Progenitor cell of endocrine pancreas (in vitro differentiated cells): ENCODE results near the gene BCAR1. TPM values are rescaled to one million over a fixed set of nuclear protein-coding genes. Genes with fewer than 3 reads are reported as not detected.

Experiments used
- DNase-seq: peaks from one replicate; pipeline ENCODE4 v3.0.0; 2021; ENCODE audit warnings: low spot score; ENCODE audit not compliant: unreplicated experiment
- H3K27ac Mint-ChIP-seq: 2 replicates; pipeline ENCODE4 v1.8.0; 2021; ENCODE audit warnings: mild to moderate bottlenecking, moderate library complexity, mixed read lengths
- H3K27me3 Mint-ChIP-seq: 2 replicates; pipeline ENCODE4 v1.8.0; 2021; ENCODE audit warnings: mixed read lengths
- H3K36me3 Mint-ChIP-seq: 2 replicates; pipeline ENCODE4 v1.8.0; 2022; ENCODE audit warnings: mixed read lengths; ENCODE audit not compliant: insufficient read depth
- H3K4me1 Mint-ChIP-seq: 2 replicates; pipeline ENCODE4 v1.8.0; 2021; ENCODE audit warnings: low read depth, mixed read lengths
- H3K4me3 Mint-ChIP-seq: 2 replicates; pipeline ENCODE4 v1.8.0; 2021; ENCODE audit warnings: low read depth, mild to moderate bottlenecking, moderate library complexity, mixed read lengths
- H3K9me3 Mint-ChIP-seq: 2 replicates; pipeline ENCODE4 v1.8.0; 2021; ENCODE audit warnings: low read depth, mixed read lengths
- CTCF ChIP-seq: fragments of 200-600 bp; sonication (generic); IDR thresholded peaks from one replicate; pipeline ENCODE4 v1.5.0; 2021; ENCODE audit warnings: antibody characterized with exemption, mild to moderate bottlenecking; ENCODE audit not compliant: unreplicated experiment
- total RNA-seq: library from RNA; stranded (reverse); gene quantifications from 2 replicates; pipeline ENCODE4 v1.2.1, GENCODE V29; 2021

Gene BCAR1
- total RNA-seq, 1 donor from 2014 or later = 75.1 TPM

GRCh38 chr16:75264999-75265910 is 13.8 kb upstream of the BCAR1 start:
- Mint-ChIP-seq H3K36me3 (no peaks in the 10 kb centered on the region), H3K4me3 (peak overlapping the region; percentile 81), H3K9me3 (no peaks in the 10 kb centered on the region), H3K27ac (peak overlapping the region; percentile 88), H3K27me3 (no peaks in the 10 kb centered on the region), H3K4me1 (peaks cover 24% of the 10 kb centered on the region)
- no peak for DNase-seq
- TF ChIP-seq CTCF = no peak

GRCh38 chr16:75264457-75264998 is 13.1 kb upstream of the BCAR1 start:
- H3K27me3 Mint-ChIP-seq = no peaks in the 10 kb centered on the region
- no peaks in the 10 kb centered on the region for H3K9me3 Mint-ChIP-seq
- peak overlapping the region; percentile 81 for H3K4me3 Mint-ChIP-seq
- DNase-seq = no peak
- TF ChIP-seq CTCF = no peak
- peaks cover 24% of the 10 kb centered on the region for H3K4me1 Mint-ChIP-seq
- no peaks in the 10 kb centered on the region for H3K36me3 Mint-ChIP-seq
- H3K27ac Mint-ChIP-seq = peak overlapping the region; percentile 88

- no peaks in the 10 kb centered on the region for H3K27me3 Mint-ChIP-seq
- H3K4me1 Mint-ChIP-seq = peaks cover 24% of the 10 kb centered on the region
- no peak for DNase-seq
- H3K36me3 Mint-ChIP-seq = no peaks in the 10 kb centered on the region
- H3K27ac Mint-ChIP-seq = peak overlapping the region; percentile 88
- H3K9me3 Mint-ChIP-seq = no peaks in the 10 kb centered on the region
- no peak for TF ChIP-seq CTCF
- H3K4me3 Mint-ChIP-seq = peak overlapping the region; percentile 81
Measured at GRCh38 chr16:75263963-75264445, 12.6 kb upstream of the BCAR1 start.

GRCh38 chr16:75263291-75263962 is 12.0 kb upstream of the BCAR1 start:
- H3K36me3 Mint-ChIP-seq = no peaks in the 10 kb centered on the region
- H3K9me3 Mint-ChIP-seq = no peaks in the 10 kb centered on the region
- H3K27me3 Mint-ChIP-seq = no peaks in the 10 kb centered on the region
- TF ChIP-seq CTCF = no peak
- peak overlapping the region; percentile 53 for H3K4me3 Mint-ChIP-seq
- H3K27ac Mint-ChIP-seq = no peak overlapping the region
- H3K4me1 Mint-ChIP-seq = peaks cover 24% of the 10 kb centered on the region
- no peak for DNase-seq

- H3K27ac Mint-ChIP-seq = no peak overlapping the region
- no peaks in the 10 kb centered on the region for H3K36me3 Mint-ChIP-seq
- peaks cover 28% of the 10 kb centered on the region for H3K4me1 Mint-ChIP-seq
- TF ChIP-seq CTCF = no peak
- H3K4me3 Mint-ChIP-seq = peak overlapping the region; percentile 53
- H3K9me3 Mint-ChIP-seq = no peaks in the 10 kb centered on the region
- DNase-seq = no peak
- H3K27me3 Mint-ChIP-seq = no peaks in the 10 kb centered on the region
Measured at GRCh38 chr16:75262800-75263127, 11.3 kb upstream of the BCAR1 start.
